ENCODE data around the gene FFAR2.

GRCh38 chr19:35438527-35438926 is 9.5 kb upstream of the FFAR2 start:
- no peak for TF ChIP-seq CTCF (conservative IDR thresholded peaks at IDR 0.05 in 1 of 2, IDR thresholded peaks at IDR 0.05 in 1 of 2; ENCODE audit: low read depth in 1 of 2, low read length in 2 of 2)
- no peak for TF ChIP-seq EZH2 (IDR thresholded peaks at IDR 0.05; ENCODE audit: low read length, missing control alignments)
